Uterus (tissue), 2 donors: Measurements from ENCODE around the gene EPM2A.

Experiments used
- POLR2A ChIP-seq, 2 donors: fragments of 450-650 bp; IDR thresholded peaks; one replicate each; pipeline ENCODE4 v1.6.1; 2016; ENCODE audit warnings: antibody characterized with exemption in 2 of 2, mild to moderate bottlenecking in 1 of 2, moderate library complexity in 1 of 2
- TF ChIP-seq, protein P1 (sequence below), 4 experiments: fragments of 200-600 bp in 2 of 4; fragments of 450-650 bp in 2 of 4; sonication (generic) in 2 of 4; IDR thresholded peaks; one replicate each; pipeline ENCODE4 v1.5.1; 2016 to 2019; ENCODE audit warnings: antibody characterized with exemption in 4 of 4, mild to moderate bottlenecking in 2 of 4, moderate library complexity in 1 of 4

DNA sequence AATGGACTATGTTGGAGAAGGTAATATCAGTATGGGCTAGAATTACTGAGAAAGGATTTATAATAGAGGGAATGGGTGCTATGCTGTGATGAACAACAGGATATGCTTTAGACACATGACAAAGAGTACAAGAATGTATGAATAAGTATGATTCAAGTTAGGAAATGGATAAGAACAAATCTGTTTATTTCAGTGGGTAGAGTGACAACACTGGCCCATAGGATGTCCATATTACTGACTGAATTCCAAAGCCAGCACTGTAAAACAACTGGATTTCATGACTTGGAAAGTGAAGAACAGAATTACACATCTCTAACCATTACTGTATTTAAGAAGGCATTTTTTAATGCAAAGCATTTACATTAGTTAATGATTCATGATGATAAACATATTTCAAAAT, 35.9 kb downstream of the EPM2A start:
- TF ChIP-seq, protein P1, sequence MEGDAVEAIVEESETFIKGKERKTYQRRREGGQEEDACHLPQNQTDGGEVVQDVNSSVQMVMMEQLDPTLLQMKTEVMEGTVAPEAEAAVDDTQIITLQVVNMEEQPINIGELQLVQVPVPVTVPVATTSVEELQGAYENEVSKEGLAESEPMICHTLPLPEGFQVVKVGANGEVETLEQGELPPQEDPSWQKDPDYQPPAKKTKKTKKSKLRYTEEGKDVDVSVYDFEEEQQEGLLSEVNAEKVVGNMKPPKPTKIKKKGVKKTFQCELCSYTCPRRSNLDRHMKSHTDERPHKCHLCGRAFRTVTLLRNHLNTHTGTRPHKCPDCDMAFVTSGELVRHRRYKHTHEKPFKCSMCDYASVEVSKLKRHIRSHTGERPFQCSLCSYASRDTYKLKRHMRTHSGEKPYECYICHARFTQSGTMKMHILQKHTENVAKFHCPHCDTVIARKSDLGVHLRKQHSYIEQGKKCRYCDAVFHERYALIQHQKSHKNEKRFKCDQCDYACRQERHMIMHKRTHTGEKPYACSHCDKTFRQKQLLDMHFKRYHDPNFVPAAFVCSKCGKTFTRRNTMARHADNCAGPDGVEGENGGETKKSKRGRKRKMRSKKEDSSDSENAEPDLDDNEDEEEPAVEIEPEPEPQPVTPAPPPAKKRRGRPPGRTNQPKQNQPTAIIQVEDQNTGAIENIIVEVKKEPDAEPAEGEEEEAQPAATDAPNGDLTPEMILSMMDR (IDR thresholded peaks at IDR 0.05), result no peak
- TF ChIP-seq POLR2A (IDR thresholded peaks at IDR 0.05), result no peak
